Fibroblast of villous mesenchyme (primary cell): Measurements from ENCODE around the gene ZFAND3. TPM values are rescaled to one million over a fixed set of nuclear protein-coding genes. Genes with fewer than 3 reads are reported as not detected.

Experiments
- DNase-seq: peaks from one replicate; pipeline ENCODE4 v3.0.0-alpha.2; 2010; ENCODE audit warnings: low read depth
- H3K4me3 ChIP-seq: 2 replicates; pipeline ENCODE4 v1.5.1; 2011; ENCODE audit warnings: low read depth, mild to moderate bottlenecking, low read length
- total RNA-seq: library from RNA; depleted of rRNA; stranded (reverse); fragments of >200 nt; gene quantifications from 2 replicates; pipeline ENCODE4 v1.2.3, GENCODE V29; 2012
- TF ChIP-seq, protein P1 (sequence below): IDR thresholded peaks from 2 replicates; pipeline ENCODE4 v1.5.1; 2012; ENCODE audit warnings: low read depth, mild to moderate bottlenecking, low read length; ENCODE audit not compliant: insufficient read depth

ZFAND3 gene
- total RNA-seq, 1 donor: 20.3 TPM

DNA sequence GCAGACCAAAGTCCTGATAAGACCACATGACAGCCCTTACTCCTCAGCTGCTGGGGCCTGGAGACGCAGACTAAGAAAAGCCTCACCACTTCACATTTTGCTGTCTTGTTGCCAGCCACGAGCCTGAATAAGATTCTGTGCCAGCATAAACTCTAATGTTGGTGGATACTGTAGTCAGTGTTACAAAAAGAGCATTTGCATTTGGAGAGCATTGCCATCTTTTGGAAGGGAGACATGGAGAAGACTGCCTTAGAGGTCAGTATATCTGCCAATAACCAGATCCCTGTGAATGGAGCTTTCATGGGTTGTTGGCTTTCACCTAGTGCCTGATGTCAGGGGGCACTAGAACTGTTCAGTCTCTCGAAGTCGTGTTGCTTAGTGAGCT, 315.2 kb downstream of the ZFAND3 start:
- TF ChIP-seq, protein P1, sequence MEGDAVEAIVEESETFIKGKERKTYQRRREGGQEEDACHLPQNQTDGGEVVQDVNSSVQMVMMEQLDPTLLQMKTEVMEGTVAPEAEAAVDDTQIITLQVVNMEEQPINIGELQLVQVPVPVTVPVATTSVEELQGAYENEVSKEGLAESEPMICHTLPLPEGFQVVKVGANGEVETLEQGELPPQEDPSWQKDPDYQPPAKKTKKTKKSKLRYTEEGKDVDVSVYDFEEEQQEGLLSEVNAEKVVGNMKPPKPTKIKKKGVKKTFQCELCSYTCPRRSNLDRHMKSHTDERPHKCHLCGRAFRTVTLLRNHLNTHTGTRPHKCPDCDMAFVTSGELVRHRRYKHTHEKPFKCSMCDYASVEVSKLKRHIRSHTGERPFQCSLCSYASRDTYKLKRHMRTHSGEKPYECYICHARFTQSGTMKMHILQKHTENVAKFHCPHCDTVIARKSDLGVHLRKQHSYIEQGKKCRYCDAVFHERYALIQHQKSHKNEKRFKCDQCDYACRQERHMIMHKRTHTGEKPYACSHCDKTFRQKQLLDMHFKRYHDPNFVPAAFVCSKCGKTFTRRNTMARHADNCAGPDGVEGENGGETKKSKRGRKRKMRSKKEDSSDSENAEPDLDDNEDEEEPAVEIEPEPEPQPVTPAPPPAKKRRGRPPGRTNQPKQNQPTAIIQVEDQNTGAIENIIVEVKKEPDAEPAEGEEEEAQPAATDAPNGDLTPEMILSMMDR: no peak
- DNase-seq: no peak
- no peak overlapping the region for H3K4me3 ChIP-seq

- DNase-seq: no peak
- H3K4me3 ChIP-seq: no peak overlapping the region
- TF ChIP-seq, protein P1: no peak
These were observed 317.0 kb downstream of the ZFAND3 start for GRCh38 chr6:38136547-38136946.

DNA sequence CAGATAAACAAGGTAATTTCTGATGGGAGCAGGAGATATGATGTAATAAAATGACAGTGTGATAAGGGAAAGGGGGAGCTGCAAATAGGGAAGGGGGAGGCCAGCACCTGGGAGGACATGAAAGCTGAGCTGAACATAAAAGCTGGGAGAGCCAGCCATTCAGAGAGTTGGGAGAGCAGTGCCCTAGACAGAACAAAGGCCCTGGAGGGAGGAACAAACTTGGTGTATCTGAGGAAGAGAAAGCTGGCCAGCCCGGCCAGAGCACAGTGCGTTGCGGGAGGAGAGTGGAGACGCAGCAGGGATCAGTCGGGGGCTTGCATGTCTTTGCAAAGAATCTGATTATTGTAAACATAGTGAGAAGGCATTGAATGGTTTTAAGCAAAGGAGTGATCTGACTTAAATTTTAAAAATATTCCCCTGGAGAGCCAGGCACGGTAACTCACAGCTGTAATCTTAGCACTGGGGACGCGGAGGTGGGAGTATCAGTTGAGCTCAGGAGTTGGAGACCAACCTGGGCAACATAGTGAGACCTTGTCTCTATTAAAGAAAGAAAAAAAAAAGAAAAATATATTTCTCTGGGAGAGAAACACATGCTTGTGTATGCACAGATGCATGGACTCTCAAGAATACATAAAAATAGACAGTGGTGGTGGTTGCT, 318.2 kb downstream of the ZFAND3 start:
- DNase-seq: no peak

GRCh38 chr6:38138374-38138773, 318.8 kb downstream of the ZFAND3 start:
- DNase-seq: no peak
- TF ChIP-seq, protein P1: no peak
- H3K4me3 ChIP-seq: no peak overlapping the region

More for the DNA sequence above, 318.2 kb downstream of the ZFAND3 start:
- TF ChIP-seq, protein P1: no peak
- no peak overlapping the region for H3K4me3 ChIP-seq

DNA sequence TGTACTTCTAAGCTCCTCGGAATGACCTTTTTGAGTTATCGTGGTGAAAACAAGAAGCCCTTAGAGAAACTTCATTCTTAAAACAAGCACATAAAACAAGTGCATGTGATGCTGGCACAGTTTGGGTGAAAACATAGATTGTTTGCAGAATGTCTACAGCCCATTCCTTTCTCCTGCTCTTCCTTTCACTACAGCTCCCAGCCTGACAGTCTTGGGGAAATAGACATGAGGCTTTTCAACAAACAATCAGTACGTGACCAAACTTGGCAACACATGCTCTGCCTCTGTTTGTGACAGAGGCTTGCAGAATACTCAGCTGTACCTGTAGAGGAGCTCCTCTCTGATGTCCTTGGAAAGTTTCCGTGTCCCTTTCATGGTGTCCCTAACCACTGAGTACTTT, 321.6 kb downstream of the ZFAND3 start:
- H3K4me3 ChIP-seq: no peak overlapping the region
- no peak for DNase-seq
- TF ChIP-seq, protein P1: no peak

- H3K4me3 ChIP-seq: no peak overlapping the region
- TF ChIP-seq, protein P1: no peak
- no peak for DNase-seq
These were observed 322.2 kb downstream of the ZFAND3 start for GRCh38 chr6:38141716-38142115.
